CD4-positive, alpha-beta T cell treated with Interleukin-1 beta for 1 hour (primary cell): ENCODE results near the gene BEND7.

Source experiments
- DNase-seq, 2 donors: peaks; one replicate each; pipeline ENCODE4 v3.0.0-alpha.2; 2020 to 2022

Gene BEND7

DNA sequence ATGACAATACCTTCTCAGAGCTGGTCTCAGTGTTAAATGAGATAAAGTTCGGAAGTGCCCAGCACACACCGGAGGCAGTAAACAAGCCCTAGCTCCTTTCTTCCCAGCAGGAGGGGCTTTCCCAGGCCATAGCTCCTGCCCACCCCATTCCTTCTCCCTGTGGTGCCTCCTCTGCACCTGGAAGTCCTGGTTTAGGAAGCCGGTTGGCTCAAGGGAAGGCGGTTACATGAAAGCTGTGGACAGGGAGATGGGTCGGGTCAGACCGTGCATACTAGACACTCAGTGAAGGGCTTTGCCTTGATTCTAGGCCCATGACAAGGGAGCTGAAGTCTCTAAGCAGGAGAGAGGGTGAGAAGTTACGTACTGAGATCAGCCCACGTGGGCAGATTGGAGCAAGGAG, 8.6 kb downstream of the BEND7 start:
- no peak for DNase-seq

DNA sequence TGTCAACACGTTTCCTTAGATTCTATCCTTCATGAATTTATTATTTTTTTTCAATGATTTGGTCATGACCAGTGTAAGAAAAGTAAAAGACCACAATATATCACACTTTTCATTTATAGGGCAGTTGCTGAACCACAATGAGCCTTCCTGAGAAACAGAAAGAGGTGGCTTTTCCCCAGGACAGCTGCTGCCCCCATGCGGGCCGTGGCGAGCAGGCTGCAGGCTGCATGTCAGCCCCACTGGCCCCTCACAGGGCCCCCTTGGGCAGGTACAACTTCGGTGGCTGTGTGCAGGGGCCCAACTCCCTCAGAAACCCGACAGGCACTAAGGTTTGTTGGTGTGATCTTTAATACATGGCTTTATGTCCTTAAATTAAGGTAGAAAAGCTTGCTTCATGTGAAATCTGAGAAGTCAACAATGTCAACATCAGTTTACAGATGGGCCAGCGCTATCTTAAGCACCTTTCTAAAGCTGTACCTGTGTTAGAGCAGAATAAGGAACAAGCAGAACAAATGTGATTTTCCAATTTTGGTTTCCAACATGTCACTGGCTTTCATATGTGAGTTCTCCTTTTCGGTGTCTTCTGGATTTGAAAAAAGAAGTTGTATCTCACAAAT, 10.6 kb downstream of the BEND7 start:
- no peak for DNase-seq

DNA sequence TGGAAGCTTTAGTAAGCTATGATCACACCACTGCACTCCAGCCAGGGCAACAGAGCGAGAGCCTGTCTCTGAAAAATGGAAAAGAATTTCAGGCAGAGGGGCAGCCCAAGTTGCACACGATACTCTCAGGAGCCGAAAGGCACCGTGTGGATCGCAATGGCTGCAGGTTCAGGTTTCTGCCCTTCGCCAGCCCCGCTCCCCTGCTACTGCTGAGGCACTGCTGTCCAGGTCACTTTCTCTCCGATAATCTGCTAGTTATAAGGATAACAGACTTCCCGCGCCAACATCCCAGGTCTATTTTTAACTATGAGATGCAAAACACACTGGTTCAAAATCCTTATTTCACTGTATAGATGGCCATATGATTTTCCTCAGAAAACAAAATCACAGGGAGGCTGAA, 11.1 kb downstream of the BEND7 start:
- DNase-seq: no peak

DNA sequence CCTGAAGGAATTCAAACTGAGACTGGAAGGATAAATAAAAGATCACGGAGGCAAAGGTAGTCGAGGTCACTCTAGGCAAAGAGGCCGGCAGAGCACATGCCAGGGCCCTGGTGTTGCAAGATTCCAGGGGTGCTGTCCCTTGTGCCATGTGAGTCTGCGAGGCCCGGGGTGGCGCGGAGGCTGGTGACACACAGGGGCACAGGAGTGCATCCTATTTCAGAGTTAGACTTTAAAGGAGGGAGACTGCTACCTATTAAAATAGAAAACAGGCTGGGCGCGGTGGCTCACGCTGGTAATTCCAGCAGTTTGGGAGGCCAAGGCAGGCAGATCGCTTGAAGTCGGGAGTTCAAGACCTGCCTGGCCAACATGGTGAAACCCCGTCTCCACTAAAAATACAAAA, 12.6 kb downstream of the BEND7 start:
- no peak for DNase-seq

DNA sequence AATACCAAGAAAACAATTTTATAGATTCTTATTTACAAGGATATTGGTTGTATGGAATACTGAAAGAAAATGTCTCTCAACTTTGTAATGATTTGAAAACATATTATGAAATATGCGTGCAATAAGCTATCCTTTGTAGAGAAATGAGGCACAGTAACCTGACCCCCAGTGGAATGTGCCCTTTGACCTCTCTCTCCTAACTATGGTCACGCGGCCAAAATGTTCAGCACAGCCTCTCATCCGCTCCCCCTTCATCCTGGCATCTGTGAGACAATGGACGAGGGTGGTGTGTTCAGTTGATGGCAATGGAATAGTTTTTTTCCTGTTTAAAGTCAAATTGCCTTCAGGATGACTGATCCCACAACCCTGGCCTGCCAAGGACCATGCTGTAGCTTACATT, 13.3 kb downstream of the BEND7 start:
- no peak for DNase-seq

DNA sequence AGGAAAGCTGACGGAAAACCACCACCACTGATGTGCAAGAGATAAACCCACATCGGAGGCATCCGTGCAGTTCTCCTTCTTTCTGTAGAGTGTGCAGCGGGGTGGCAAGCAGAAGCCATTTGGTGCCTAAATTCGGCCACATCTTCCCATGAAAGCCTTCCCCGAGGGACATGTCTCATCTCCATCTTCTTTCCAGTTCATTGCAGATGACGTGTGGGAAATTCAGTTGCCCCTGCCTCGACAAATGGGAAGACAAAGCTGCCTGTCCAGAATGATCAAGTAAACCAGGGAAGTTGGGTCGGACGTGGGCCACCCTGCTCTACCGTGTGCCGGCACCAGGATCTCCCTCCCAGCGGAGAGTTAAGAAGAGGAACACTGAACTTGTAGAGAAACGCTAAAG, 14.5 kb downstream of the BEND7 start:
- DNase-seq: no peak

DNA sequence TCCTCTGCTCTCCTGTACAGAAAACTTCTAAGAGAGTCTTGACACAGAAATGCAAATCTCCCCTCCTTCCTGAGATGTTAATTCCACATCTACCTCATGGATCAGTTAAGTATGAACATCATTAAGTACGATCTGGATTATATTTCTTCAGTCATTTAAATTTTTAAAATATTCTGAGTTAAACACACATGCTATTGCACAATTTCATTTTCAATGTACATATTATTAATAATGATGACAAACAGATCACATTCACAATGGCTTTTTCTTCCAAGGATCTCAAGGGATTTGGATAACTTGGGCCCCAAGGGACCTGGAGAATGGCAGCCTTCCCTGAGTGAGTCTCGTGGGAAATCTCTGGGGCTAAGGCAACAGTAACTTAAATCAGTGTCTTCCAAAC, 16.2 kb downstream of the BEND7 start:
- DNase-seq: no peak

DNA sequence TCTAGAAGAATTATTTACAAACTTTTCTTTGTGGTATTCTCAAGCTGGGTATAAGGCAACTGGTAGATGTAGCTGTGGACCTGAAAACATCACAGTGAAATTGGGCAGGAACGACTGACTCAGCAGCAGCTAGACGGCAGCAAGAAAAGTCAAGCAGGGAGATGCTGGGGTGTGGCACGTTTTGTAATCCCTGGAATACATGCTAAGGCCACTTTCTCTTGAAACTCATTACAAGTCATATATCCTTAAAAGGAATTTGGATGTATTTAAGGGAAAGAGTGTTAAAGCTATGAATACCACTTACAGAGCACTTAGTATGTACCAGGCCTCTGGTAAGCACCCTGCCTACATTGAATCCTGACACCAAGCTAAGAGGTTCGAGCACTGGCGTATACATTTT, 17.4 kb downstream of the BEND7 start:
- DNase-seq: no peak

DNA sequence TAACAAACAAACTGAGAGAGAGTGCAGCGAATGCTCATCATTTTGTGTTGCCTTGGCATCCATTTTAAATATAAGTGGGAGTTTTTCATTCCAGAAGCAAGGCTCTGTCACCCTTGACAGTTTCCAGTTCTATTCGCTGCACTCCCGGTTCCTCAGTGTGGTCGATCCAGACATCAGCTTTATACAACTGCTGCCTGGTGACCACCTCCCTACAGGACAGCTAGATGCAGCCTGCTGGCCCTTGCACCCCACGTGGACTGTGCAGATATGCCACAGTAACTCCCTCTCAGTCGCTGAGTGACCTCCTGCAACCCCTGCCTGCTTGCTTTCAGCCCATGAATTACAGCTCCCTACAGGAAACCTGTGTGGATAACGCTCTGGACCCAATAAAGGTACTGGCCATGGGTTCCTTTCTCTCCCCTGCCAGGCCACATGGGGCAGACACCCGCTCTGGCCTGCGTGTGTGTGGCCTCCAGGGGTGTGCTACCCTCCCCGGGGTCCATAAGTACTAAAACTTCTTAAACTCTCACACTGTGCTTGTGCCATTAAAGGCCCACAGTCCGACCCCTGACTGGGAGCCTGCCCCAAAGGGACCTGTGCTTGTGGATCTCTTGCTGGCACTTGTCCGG, 23.6 kb downstream of the BEND7 start:
- DNase-seq: no peak

DNA sequence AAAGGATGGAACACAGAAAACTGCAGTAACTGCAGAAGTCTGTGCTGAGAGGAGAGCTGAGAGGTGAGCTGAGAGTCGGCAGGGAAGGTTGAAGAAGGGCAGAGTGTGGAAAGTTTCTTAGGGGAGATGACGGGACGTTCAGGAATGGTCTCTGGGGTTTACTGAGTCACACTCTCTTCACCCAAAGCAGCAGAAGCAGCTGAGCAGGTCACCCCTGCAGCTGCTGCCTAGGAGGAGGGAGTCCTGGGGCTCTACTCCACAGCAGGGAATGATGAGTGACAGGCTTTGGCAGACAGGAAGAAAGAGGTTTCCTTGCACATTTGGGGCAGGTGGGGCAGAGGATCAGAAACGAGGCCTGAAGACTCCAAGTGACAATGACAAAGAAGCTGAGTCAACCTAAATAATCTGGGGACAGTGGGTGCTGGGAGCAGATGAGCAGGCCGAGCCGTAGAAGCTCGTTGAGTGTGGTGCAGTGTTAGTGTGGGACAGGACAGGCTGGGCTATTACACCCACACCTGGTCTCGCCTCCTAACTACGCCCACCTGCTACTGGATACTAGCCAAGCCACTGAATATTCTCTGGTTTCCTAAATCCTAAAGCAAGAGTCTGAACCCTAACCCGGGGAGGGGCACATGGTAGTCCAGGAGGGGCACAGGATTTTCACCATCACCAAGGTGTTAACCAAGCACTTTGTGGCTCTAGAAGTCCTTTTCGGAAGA, 24.9 kb downstream of the BEND7 start:
- DNase-seq: no peak

DNA sequence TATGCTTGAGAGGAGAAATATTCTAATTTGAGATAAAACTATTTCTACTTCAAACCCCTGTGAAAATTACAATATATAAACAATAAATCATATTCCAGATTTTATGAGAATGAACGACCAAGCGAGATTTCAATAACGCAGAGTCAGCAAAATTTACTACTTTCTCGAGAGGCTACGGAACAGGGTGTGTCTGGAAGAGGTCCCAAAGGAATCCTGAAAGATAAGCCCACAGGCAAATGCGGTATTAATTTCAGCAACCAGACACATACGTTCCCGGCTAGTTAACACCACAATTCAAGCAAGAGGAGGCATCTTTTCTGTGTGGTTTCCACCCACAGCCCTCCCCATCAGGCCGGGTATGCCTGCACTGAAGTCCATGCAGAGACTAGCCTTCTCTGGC, 26.4 kb downstream of the BEND7 start:
- no peak for DNase-seq

DNA sequence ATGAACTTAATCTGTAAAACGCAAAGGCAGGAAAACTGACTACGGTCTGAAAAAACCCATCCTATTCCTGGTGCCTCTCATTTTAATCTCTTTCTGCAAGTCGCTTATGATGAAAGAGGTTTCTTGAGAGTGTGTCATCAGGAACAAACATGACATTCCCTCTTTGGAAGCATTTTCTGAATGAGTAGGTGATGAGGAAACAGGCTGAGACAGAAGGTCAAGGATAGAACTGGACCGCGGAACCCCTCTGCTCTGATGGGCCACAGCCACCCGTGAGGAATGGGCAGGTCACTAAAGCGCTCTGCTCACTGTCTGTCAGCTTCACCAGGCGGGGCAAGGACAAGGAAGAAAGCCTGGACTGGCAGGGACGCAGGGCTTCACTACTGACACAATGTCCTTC, 28.6 kb downstream of the BEND7 start:
- no peak for DNase-seq

DNA sequence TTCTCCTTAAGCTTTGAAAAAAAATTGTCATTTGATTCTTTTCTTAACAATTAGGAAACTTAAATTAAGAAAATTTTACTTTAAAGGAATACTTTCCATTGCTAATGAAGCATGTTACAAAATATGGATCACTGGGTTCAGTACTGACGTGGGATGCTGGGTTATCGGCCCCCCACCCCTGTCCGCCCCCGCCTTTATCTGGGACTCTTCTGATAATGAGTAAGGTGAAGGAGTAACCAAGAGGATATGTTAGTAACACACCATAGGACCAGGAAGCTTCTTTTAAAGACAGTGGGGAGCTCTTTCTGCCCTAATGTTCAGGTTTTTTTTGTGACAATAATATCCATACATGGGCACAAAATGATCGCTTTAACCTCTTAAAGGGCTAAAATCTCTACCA, 29.7 kb downstream of the BEND7 start:
- DNase-seq: no peak

DNA sequence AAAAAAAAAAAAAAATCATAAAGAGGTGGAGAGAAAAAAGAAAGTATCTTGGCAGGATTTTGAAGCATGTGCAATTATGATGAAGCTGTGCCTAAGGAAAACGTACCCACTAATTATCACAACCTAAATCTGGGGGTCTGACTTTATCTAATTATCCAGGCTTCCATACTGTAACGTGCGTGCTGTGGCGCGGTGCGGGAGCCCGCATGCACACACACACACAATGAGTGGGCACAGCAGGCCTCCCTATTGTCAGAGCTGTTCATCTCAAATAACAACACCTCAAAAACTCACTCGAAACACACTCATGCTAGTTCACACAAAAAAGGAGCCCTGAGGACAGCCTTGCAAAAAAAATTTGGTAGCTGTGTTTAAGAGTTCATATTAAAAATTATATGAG, 31.9 kb downstream of the BEND7 start:
- no peak for DNase-seq

DNA sequence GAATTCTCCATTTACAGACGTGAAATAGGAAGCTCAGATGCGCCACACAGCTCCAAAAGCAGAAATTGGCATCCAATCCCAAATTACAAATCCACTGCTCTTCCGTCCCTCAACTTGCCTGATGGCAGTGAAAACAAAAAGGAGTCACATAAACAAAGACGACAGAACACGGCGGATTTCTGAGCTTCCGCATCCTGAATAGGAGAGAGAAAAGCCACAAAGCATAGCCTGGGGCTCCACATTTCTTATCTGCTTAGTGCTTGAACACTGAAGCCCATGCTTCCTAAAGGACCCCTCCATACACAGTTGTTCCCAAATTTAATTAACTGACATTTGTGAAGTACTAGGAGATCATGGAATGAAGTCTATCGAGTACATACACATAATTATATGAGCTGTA, 32.6 kb downstream of the BEND7 start:
- DNase-seq: no peak

DNA sequence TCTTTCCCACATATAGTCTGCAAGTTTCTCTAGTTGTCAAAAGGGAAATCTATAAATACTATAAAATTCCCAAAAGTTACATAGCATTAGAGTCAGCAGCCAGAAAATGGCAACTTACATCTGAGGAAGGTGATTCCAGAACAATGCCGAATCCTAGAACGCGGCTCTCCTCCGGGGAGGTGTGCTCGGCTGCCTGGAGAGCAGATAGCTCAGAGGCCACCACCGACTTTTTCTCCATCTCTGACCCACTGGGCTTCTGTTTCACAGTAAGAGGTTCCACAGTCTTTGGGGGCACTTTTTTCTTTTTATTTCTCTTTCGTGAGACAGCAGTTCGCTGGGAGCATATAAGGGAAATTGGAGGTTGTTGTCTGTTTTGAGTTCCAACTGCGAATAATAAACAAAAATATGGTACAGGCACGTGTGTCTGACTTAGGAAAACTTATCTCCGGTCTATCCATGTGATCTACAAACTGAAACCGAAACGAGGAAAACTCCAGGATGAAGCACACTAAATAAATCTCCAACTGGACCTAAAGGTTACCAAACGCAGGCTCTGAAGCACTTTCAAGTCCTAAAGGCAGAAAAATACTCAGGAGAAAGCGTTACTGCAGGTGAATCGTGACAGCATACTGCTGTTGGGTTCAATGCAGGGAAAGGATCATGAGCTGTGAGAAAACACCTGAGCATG, 36.2 kb downstream of the BEND7 start:
- no peak for DNase-seq

DNA sequence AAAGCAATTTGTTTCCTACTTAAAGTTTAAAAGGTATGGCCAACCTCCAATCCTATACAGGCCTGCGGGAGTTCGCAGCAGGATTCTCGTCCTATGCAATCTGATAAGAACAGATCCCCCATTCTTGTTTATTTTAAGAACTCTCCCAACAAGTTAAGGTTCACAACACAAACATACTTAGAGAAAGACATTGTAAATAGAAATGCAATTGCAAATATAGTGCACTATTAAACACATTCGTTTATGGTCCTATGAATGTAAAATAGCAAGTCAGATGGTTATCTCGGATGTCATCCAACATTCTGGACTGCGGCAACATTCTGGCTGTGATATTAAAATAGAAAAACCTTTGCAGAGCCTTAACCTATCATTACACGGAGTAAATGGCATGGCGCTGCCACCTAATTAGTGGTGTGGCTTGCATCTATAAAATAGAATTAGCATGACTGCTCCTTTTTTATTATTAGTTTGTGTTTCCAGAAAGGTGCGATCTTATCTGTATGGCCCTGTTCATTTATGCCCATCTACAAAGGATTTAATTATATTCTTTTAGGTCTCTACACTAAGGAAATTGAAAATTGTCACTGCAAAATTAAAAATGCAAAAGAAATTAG, 37.0 kb downstream of the BEND7 start:
- DNase-seq: no peak

DNA sequence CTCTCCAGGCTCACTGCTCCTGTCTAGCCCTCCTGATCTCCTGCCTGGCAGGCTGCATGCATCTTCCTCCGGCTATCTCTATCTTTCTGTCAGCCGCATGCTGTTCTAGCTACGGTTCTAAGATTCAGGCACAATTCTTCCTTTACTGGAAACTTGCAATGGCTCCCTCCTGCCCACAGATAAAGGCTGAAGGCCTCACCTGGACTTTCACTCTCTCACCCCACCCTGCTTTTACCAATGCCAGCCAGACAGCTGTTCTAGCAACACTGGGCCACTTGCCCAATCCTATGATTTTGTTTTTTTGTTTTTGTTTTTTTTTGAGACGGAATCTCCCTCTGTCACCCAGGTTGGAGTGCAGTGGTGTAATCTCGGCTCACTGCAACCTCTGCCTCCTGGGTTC, 38.3 kb downstream of the BEND7 start:
- DNase-seq: no peak

DNA sequence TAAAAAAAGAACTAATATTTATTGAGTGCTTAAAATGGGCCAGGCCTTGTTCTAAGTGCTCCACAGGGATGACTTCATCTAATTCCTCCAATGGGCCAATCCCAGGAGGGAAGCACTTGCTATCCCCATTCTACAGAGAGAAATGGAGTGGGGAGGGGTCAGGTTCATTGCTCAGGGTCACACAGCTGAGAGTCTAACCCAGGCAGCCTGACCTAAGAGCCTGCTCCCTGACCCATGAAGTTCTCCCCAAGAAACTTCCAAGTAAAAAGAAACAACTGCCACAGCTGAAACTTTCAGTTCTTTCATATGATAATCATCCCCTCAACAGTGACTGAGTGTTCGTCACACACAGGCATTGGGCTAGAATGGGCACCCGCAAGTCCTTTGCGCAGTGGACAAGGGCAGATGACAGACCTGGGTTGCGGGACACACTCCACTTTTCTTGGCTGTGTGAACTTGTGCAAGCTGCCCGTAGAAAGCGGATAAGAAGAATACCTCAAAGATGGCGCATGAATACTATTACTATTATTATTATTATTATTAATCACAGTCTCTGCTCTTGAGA, 39.7 kb downstream of the BEND7 start:
- DNase-seq: no peak

DNA sequence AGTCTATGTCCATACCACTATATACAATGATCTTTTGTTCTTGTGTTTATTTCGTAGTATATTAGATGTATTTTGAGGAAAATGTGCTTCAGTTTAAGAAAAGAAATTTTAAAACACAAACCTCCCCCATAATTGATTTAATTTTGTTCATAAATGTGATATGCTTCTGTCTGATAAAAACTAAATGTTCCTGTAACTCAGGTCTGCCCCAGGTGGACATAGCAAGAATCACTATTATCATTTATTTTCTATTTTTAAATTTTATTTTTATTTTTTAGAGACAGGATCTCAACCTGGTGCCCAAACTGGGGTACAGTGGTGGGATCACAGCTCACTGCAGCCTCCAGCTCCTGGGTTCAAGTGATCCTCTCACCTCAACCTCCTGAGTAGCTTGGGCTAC, 43.2 kb downstream of the BEND7 start:
- DNase-seq: no peak

DNA sequence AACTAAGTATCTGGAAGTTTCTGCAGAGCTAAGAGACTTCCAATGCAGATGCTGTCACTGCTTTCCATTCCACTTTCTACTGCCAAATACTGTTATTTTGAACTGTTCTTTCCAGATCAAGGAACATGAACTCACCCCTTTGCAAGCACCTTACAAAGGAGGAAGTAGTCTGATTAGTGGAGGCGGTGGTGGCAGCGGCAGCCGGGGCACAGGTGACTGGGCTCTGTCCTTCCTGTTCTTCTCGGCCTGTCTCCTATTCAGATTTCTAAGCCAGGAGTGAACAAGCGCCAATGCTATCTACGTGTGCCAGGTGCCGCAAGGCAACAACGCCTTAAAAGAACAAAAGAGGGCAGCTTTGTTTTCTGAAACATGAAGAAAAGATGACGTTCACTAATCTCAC, 44.9 kb downstream of the BEND7 start:
- DNase-seq: peak in 1 of 2 donors; percentile 30

DNA sequence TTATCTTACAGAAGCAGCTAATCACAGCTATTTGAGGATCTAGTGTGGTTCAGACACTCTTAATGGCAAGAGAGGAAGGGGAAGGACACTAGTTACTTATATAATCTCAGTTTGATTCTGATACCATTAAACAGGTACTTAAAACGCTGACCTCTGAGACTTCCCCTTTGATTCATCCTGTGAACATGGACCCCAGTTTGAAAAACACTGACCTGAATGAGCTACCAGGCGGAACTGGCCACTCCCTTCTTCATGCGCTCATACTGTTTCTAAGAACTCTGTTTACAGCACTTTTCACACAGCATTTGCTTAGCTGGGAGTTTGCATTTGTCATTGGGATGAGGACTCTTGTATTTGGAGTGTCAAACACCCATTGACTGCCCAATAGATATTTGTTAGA, 45.7 kb downstream of the BEND7 start:
- DNase-seq: no peak

DNA sequence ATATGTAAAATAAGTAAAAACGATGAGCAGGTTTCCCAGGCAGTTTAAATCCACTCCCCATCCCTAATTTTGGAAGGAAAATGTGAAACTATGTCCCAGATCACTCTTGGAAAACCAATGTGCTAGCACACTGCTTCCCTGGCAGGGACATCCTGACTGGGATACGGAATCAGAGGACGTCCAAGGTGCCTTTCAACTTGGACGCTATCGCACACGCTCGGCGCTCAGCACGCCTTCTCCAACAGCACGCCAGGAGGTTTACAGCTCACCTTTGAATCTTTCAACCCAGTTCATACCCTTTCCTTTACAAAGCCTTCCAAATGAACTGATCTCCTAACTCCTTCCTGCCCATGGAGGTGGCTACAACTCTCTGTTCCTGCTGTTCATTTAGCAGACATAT, 47.1 kb downstream of the BEND7 start:
- DNase-seq: no peak
